Esophagus muscularis mucosa (tissue), 4 donors: ENCODE measurements around the gene CPAMD8.

Source experiments
- CTCF ChIP-seq, 3 experiments: fragments of 200-600 bp in 2 of 3; fragments of 450-650 bp in 1 of 3; sonication (generic) in 2 of 3; IDR thresholded peaks; one replicate each; pipeline ENCODE4 v1.5.1; 2017 to 2019; ENCODE audit warnings: antibody characterized with exemption in 3 of 3, mild to moderate bottlenecking in 2 of 3, moderate library complexity in 1 of 3
- EP300 ChIP-seq: sonication (generic); formaldehyde crosslinking; IDR thresholded peaks from one replicate; pipeline ENCODE4 v1.6.1; 2017; ENCODE audit warnings: antibody characterized with exemption
- POLR2A ChIP-seq: fragments of 450-650 bp; IDR thresholded peaks from one replicate; pipeline ENCODE4 v1.6.1; 2017; ENCODE audit warnings: antibody characterized with exemption, moderate library complexity, mild to moderate bottlenecking, low read depth
- POLR2AphosphoS5 ChIP-seq, 2 donors: sonication (generic); formaldehyde crosslinking; IDR thresholded peaks; one replicate each; pipeline ENCODE4 v1.6.1; 2017; ENCODE audit warnings: antibody characterized with exemption in 2 of 2

GRCh38 chr19:16922949-16923348 lies 103.7 kb downstream of the CPAMD8 start:
- no peak for TF ChIP-seq CTCF (IDR thresholded peaks at IDR 0.05)
- no peak for TF ChIP-seq POLR2A
- no peak for TF ChIP-seq EP300
- TF ChIP-seq POLR2AphosphoS5 (IDR thresholded peaks at IDR 0.05): no peak
